WTC11 (cell line): ENCODE measurements around the gene SLC13A3. TPM values are rescaled to one million over a fixed set of nuclear protein-coding genes. Genes with fewer than 3 reads are reported as not detected.
A peak's percentile ranks its signal among the peaks of the same experiment; 100 is the strongest.

Experiments
- ATAC-seq: fragments of 200-7000 bp; cut with Tn5 transposase; 2 replicates; pipeline ENCODE4 v1.10.0; 2021; ENCODE audit warnings: mild to moderate bottlenecking, moderate library complexity
- CTCF ChIA-PET: fragments of 300-600 bp; sonication (Branson Sonifier 250); formaldehyde crosslinking; loops from one replicate; lab custom pipeline; 2021; ENCODE audit warnings: antibody characterized with exemption; lab: Charles Lee
- POLR2A ChIA-PET: fragments of 350-600 bp; sonication (Branson Sonifier 250); formaldehyde crosslinking; loops from one replicate; lab custom pipeline; 2021; ENCODE audit warnings: antibody characterized with exemption; lab: Charles Lee
- DNase-seq: peaks from one replicate; pipeline ENCODE4 v3.0.0; 2021; ENCODE audit warnings: low spot score
- H3K27ac Mint-ChIP-seq: 2 replicates; pipeline ENCODE4 v1.8.0; 2021; ENCODE audit warnings: mixed read lengths
- H3K27me3 Mint-ChIP-seq: 2 replicates; pipeline ENCODE4 v1.8.0; 2021; ENCODE audit warnings: low read depth, mild to moderate bottlenecking, moderate library complexity, mixed read lengths
- H3K36me3 Mint-ChIP-seq: 2 replicates; pipeline ENCODE4 v1.8.0; 2021; ENCODE audit warnings: mixed read lengths
- H3K4me1 Mint-ChIP-seq: 2 replicates; pipeline ENCODE4 v1.8.0; 2022; ENCODE audit warnings: mixed read lengths
- H3K4me3 Mint-ChIP-seq: 2 replicates; pipeline ENCODE4 v1.8.0; 2021; ENCODE audit warnings: mild to moderate bottlenecking, moderate library complexity, mixed read lengths
- H3K9me3 Mint-ChIP-seq: 2 replicates; pipeline ENCODE4 v1.8.0; 2021; ENCODE audit warnings: mixed read lengths
- AFF4 ChIP-seq: sonication (generic); formaldehyde crosslinking; IDR thresholded peaks from 2 replicates; pipeline ENCODE4 v1.8.1; 2023; ENCODE audit warnings: mild to moderate bottlenecking, missing genetic modification reagents, borderline replicate concordance
- ATF2 ChIP-seq: sonication (generic); formaldehyde crosslinking; IDR thresholded peaks from 2 replicates; pipeline ENCODE4 v1.8.1; 2022; ENCODE audit warnings: low read depth, missing genetic modification reagents, borderline replicate concordance
- ATF3 ChIP-seq: sonication (generic); formaldehyde crosslinking; conservative IDR thresholded peaks from 2 replicates; pipeline ENCODE4 v1.8.1; 2022; ENCODE audit warnings: mild to moderate bottlenecking, missing genetic modification reagents
- CREM ChIP-seq: sonication (generic); formaldehyde crosslinking; IDR thresholded peaks from 2 replicates; pipeline ENCODE4 v1.8.1; 2022; ENCODE audit warnings: mild to moderate bottlenecking, missing genetic modification reagents, moderate library complexity
- MXD4 ChIP-seq: fragments of 250-450 bp; sonication (Bioruptor Pico); IDR thresholded peaks from 2 replicates; pipeline ENCODE4 v1.8.0; 2021; ENCODE audit warnings: mild to moderate bottlenecking, moderate library complexity, borderline replicate concordance
- NR1H2 ChIP-seq: sonication (generic); formaldehyde crosslinking; IDR thresholded peaks from 2 replicates; pipeline ENCODE4 v1.9.0; 2021; ENCODE audit warnings: mild to moderate bottlenecking, moderate library complexity, missing genetic modification reagents
- NR2C2 ChIP-seq: sonication (generic); formaldehyde crosslinking; IDR thresholded peaks from 2 replicates; pipeline ENCODE4 v1.8.0; 2022; ENCODE audit warnings: mild to moderate bottlenecking, missing genetic modification reagents
- PRDM15 ChIP-seq: sonication (generic); formaldehyde crosslinking; IDR thresholded peaks from 2 replicates; pipeline ENCODE4 v1.8.0; 2022; ENCODE audit warnings: missing genetic modification reagents
- RELA ChIP-seq: sonication (generic); formaldehyde crosslinking; IDR thresholded peaks from 2 replicates; pipeline ENCODE4 v1.8.1; 2022; ENCODE audit warnings: missing genetic modification reagents, mild to moderate bottlenecking, borderline replicate concordance
- SP1 ChIP-seq: sonication (generic); formaldehyde crosslinking; conservative IDR thresholded peaks from 2 replicates; pipeline ENCODE4 v1.8.1; 2022; ENCODE audit warnings: missing genetic modification reagents
- TCF7 ChIP-seq: sonication (generic); formaldehyde crosslinking; IDR thresholded peaks from 2 replicates; pipeline ENCODE4 v1.8.0; 2022; ENCODE audit warnings: mild to moderate bottlenecking, low read depth, missing genetic modification reagents, moderate library complexity
- TEAD1 ChIP-seq: sonication (generic); formaldehyde crosslinking; IDR thresholded peaks from 2 replicates; pipeline ENCODE4 v1.8.0; 2022; ENCODE audit warnings: mild to moderate bottlenecking, missing genetic modification reagents
- ZBTB43 ChIP-seq: sonication (generic); formaldehyde crosslinking; IDR thresholded peaks from 2 replicates; pipeline ENCODE4 v1.8.1; 2023; ENCODE audit warnings: mild to moderate bottlenecking, missing genetic modification reagents
- ZNF138 ChIP-seq: sonication (generic); formaldehyde crosslinking; conservative IDR thresholded peaks from 2 replicates; pipeline ENCODE4 v1.8.1; 2022; ENCODE audit warnings: mild to moderate bottlenecking, moderate library complexity, missing genetic modification reagents
- ZNF263 ChIP-seq: sonication (generic); formaldehyde crosslinking; IDR thresholded peaks from 2 replicates; pipeline ENCODE4 v1.8.1; 2022; ENCODE audit warnings: low read depth, mild to moderate bottlenecking, moderate library complexity, missing genetic modification reagents
- ZNF512 ChIP-seq: sonication (generic); formaldehyde crosslinking; IDR thresholded peaks from 2 replicates; pipeline ENCODE4 v1.8.1; 2022; ENCODE audit warnings: missing genetic modification reagents, borderline replicate concordance
- total RNA-seq: library from RNA; stranded (reverse); gene quantifications from 3 replicates; pipeline ENCODE4 v1.2.3, GENCODE V29; 2021

SLC13A3 gene
- total RNA-seq, 1 experiment from 2014 or later, result 10.6 TPM

GRCh38 chr20:46627234-46627633 lies 24.0 kb downstream of the SLC13A3 start:
- peaks cover 25% of the 10 kb centered on the region for H3K4me1 Mint-ChIP-seq
- H3K27ac Mint-ChIP-seq, result no peak overlapping the region
- TF ChIP-seq TEAD1 (no peak), CREM (CRISPR knock-in tag) (no peak), MXD4 (CRISPR knock-in tag) (no peak), ATF2 (CRISPR knock-in tag) (no peak), ATF3 (CRISPR knock-in tag) (no peak), AFF4 (no peak), SP1 (CRISPR knock-in tag) (no peak), TCF7 (CRISPR knock-in tag) (no peak), ZNF263 (no peak), ZNF512 (no peak), NR2C2 (CRISPR knock-in tag) (no peak), NR1H2 (CRISPR knock-in tag) (no peak), RELA (no peak), PRDM15 (CRISPR knock-in tag) (no peak)
- TF ChIP-seq, all 79 proteins: peak for 0
- ChIA-PET POLR2A (no interaction called here), CTCF (interaction anchor here (1.0 kb wide), 1 partner anchor 22 kb away, joined by 3 read pairs; no protein-coding TSS in a partner anchor)
- Mint-ChIP-seq H3K4me3 (no peak overlapping the region), H3K36me3 (peaks cover 17% of the 10 kb centered on the region), H3K9me3 (peaks cover 29% of the 10 kb centered on the region), H3K27me3 (no peaks in the 10 kb centered on the region; the same call in 1 of the 2 replicates)
- ATAC-seq, result no peak
- no peak for DNase-seq

GRCh38 chr20:46626758-46627157 lies 24.5 kb downstream of the SLC13A3 start:
- no peak for DNase-seq
- ChIA-PET POLR2A (no interaction called here), CTCF (interaction anchor here (0.7 to 1.0 kb wide), 2 partner anchors 23 to 65 kb away, joined by 3 read pairs; no protein-coding TSS in a partner anchor)
- peaks cover 17% of the 10 kb centered on the region for H3K36me3 Mint-ChIP-seq
- ATAC-seq, result no peak
- no peak overlapping the region for H3K4me3 Mint-ChIP-seq
- H3K4me1 Mint-ChIP-seq, result peaks cover 28% of the 10 kb centered on the region
- 0 out of 2 replicates have a peak overlapping the region, but pooled peaks have one; percentile 41 for H3K27ac Mint-ChIP-seq
- peaks cover 29% of the 10 kb centered on the region for H3K9me3 Mint-ChIP-seq
- no peaks in the 10 kb centered on the region; the same call in 1 of the 2 replicates for H3K27me3 Mint-ChIP-seq
- no peak for TF ChIP-seq ZNF512
- no peak for TF ChIP-seq ZBTB43 (CRISPR knock-in tag)
- no peak for TF ChIP-seq PRDM15 (CRISPR knock-in tag)
- TF ChIP-seq ZNF138 (CRISPR knock-in tag), result no peak
